Natural killer cell (primary cell): ENCODE results near the gene EPHB6. TPM values are rescaled to one million over a fixed set of nuclear protein-coding genes. Genes with fewer than 3 reads are reported as not detected.

ENCODE experiments used
- ATAC-seq, 3 donors: fragments of 150-1000 bp in 2 of 3; fragments of 200-7000 bp in 1 of 3; cut with Tn5 transposase; 1 replicate in 1 of 3; 2 replicates in 2 of 3; pipeline ENCODE4 v1.10.0; 2021; ENCODE audit warnings: mild to moderate bottlenecking in 2 of 3, moderate library complexity in 2 of 3
- DNase-seq, 2 donors: peaks; one replicate each; pipeline versions ENCODE4 v3.0.0 to v3.0.0-alpha.2; 2013 to 2021; ENCODE audit warnings: mixed read lengths in 1 of 2
- H3K27ac ChIP-seq: one replicate; pipeline ENCODE4 v1.5.1; 2013; ENCODE audit warnings: mild to moderate bottlenecking, low read length
- H3K27me3 ChIP-seq: one replicate; pipeline ENCODE4 v1.6.1; 2013; ENCODE audit warnings: low read length; ENCODE audit not compliant: control insufficient read depth, insufficient read depth
- H3K36me3 ChIP-seq: one replicate; pipeline ENCODE4 v1.6.1; 2013; ENCODE audit warnings: low read length; ENCODE audit not compliant: control insufficient read depth, insufficient read depth
- H3K4me1 ChIP-seq: one replicate; pipeline ENCODE4 v1.6.1; 2013; ENCODE audit warnings: low read length; ENCODE audit not compliant: control insufficient read depth, insufficient read depth
- H3K4me3 ChIP-seq: one replicate; pipeline ENCODE4 v1.5.1; 2013; ENCODE audit warnings: low read length
- H3K9me3 ChIP-seq: one replicate; pipeline ENCODE4 v1.6.1; 2013; ENCODE audit warnings: low read length; ENCODE audit not compliant: control insufficient read depth, insufficient read depth
- H3K27ac Mint-ChIP-seq, 2 donors: one replicate each; pipeline ENCODE4 v1.8.0; 2022; ENCODE audit warnings: mild to moderate bottlenecking in 2 of 2, mixed read lengths in 2 of 2, moderate library complexity in 1 of 2
- H3K27me3 Mint-ChIP-seq, 2 donors: one replicate each; pipeline ENCODE4 v1.8.0; 2022; ENCODE audit warnings: low read depth in 2 of 2, mixed read lengths in 2 of 2
- H3K36me3 Mint-ChIP-seq: one replicate; pipeline ENCODE4 v1.8.0; 2022; ENCODE audit warnings: mixed read lengths
- H3K4me1 Mint-ChIP-seq, 2 donors: one replicate each; pipeline ENCODE4 v1.8.0; 2022; ENCODE audit warnings: mixed read lengths in 2 of 2
- H3K4me3 Mint-ChIP-seq: one replicate; pipeline ENCODE4 v1.8.0; 2022; ENCODE audit warnings: mild to moderate bottlenecking, moderate library complexity, mixed read lengths
- H3K9me3 Mint-ChIP-seq, 2 donors: one replicate each; pipeline ENCODE4 v1.8.0; 2022; ENCODE audit warnings: mixed read lengths in 2 of 2
- CTCF ChIP-seq: fragments of 200-600 bp; IDR thresholded peaks from one replicate; pipeline ENCODE4 v1.8.0; 2022; ENCODE audit warnings: antibody characterized with exemption
- WGBS: methylation state at CpG from one replicate; pipeline ENCODE4 v1.1.7; 2013; ENCODE audit warnings: missing lambda C conversion rate; ENCODE audit not compliant: insufficient coverage; 5-methylcytosine and 5-hydroxymethylcytosine counted together
- intact Hi-C: fragments of 100-400 bp; cut with micrococcal nuclease; formaldehyde crosslinking; loops from one replicate; pipeline ENCODE4 v1.14.2; 2022
- total RNA-seq, 4 donors: library from RNA; stranded (reverse); fragments of 120-200 nt in 1 of 4; gene quantifications; one replicate each; pipeline versions ENCODE4 v1.2.3 to v1.2.4, GENCODE V29; 2013 to 2022

EPHB6 gene
- total RNA-seq, 3 donors from 2014 or later (not counting 1 experiment from before 2014, with no cell fraction given) = 2.3 to 6.8 (median 6.5) TPM

GRCh38 chr7:142808802-142809583 lies 45.9 kb upstream of the EPHB6 start:
- H3K27ac Mint-ChIP-seq = peak overlapping the region; percentile 92 to 100
- DNase-seq (peak; percentile 89 to 99), ATAC-seq (peak; percentile 64 to 89 (median 81))
- peak overlapping the region; percentile 4 for H3K4me3 ChIP-seq
- H3K36me3 Mint-ChIP-seq = peaks cover 7% of the 10 kb centered on the region
- intact Hi-C loops = loop anchor here (1.0 kb wide), 2 partner anchors 11 to 91 kb away; no protein-coding TSS in a partner anchor
- no peaks in the 10 kb centered on the region for H3K9me3 ChIP-seq
- no peaks in the 10 kb centered on the region for H3K27me3 ChIP-seq
- H3K4me1 Mint-ChIP-seq = peaks cover 75% of the 10 kb centered on the region in 2 donors
- no peak for TF ChIP-seq CTCF
- no peaks in the 10 kb centered on the region for H3K9me3 Mint-ChIP-seq
- peaks cover 4% of the 10 kb centered on the region for H3K36me3 ChIP-seq
- H3K27me3 Mint-ChIP-seq = no peaks in the 10 kb centered on the region
- WGBS = 0% methylated on average over 4 of the region's 6 CpGs
- H3K27ac ChIP-seq = peak overlapping the region; percentile 98
- H3K4me3 Mint-ChIP-seq = peak overlapping the region; percentile 76
- H3K4me1 ChIP-seq = peaks cover 73% of the 10 kb centered on the region

- ATAC-seq = no peak
- Mint-ChIP-seq H3K36me3 (no peaks in the 10 kb centered on the region), H3K4me1 (peaks cover 68% of the 10 kb centered on the region in 2 donors), H3K4me3 (peak overlapping the region; percentile 76), H3K9me3 (no peaks in the 10 kb centered on the region), H3K27me3 (no peaks in the 10 kb centered on the region), H3K27ac (peak overlapping the region; percentile 92 to 100)
- Histone ChIP-seq H3K36me3 (no peaks in the 10 kb centered on the region), H3K9me3 (no peaks in the 10 kb centered on the region), H3K27ac (peak overlapping the region; percentile 98), H3K27me3 (no peaks in the 10 kb centered on the region), H3K4me1 (peaks cover 66% of the 10 kb centered on the region), H3K4me3 (no peak overlapping the region)
- DNase-seq = no peak
- TF ChIP-seq CTCF = no peak
- intact Hi-C loops = loop anchor here (1.0 to 5.0 kb wide), 4 partner anchors 11 to 122 kb away; no protein-coding TSS in a partner anchor
- 35% methylated on average over 2 of the region's 2 CpGs for WGBS
Observed at GRCh38 chr7:142809671-142810070, 45.2 kb upstream of the EPHB6 start.

GRCh38 chr7:142811154-142811737 lies 43.6 kb upstream of the EPHB6 start:
- H3K4me3 ChIP-seq = no peak overlapping the region
- no peaks in the 10 kb centered on the region for H3K9me3 ChIP-seq
- ATAC-seq (no peak), DNase-seq (peak in 1 of 2 donors; percentile 88)
- intact Hi-C loops = loop anchor here (1.0 to 5.0 kb wide), 5 partner anchors 28 to 179 kb away; no protein-coding TSS in a partner anchor
- H3K27ac Mint-ChIP-seq = peak overlapping the region; percentile 92 to 100
- peak overlapping the region; percentile 98 for H3K27ac ChIP-seq
- no peaks in the 10 kb centered on the region for H3K27me3 Mint-ChIP-seq
- WGBS = 37% methylated on average over 6 of the region's 6 CpGs
- H3K27me3 ChIP-seq = no peaks in the 10 kb centered on the region
- no peaks in the 10 kb centered on the region for H3K9me3 Mint-ChIP-seq
- no peaks in the 10 kb centered on the region for H3K36me3 ChIP-seq
- H3K4me1 ChIP-seq = peaks cover 50% of the 10 kb centered on the region
- no peaks in the 10 kb centered on the region for H3K36me3 Mint-ChIP-seq
- H3K4me1 Mint-ChIP-seq = peaks cover 52% of the 10 kb centered on the region in 2 donors
- TF ChIP-seq CTCF = peak; percentile 82
- H3K4me3 Mint-ChIP-seq = peak overlapping the region; percentile 64
